Osteocyte (in vitro differentiated cells): ENCODE data around the gene MED23. TPM values are rescaled to one million over a fixed set of nuclear protein-coding genes. Genes with fewer than 3 reads are reported as not detected.
"Not testable (repeated sequence)": the region's sequence is repeated elsewhere in the genome, so short reads cannot be mapped to it uniquely, and the experiment has no call there.

Source experiments
- DNase-seq: peaks from one replicate; pipeline ENCODE4 v3.0.0; 2021; ENCODE audit warnings: mixed read lengths; ENCODE audit not compliant: unreplicated experiment; ENCODE audit errors: extremely low spot score
- H3K27ac Mint-ChIP-seq: one replicate; pipeline ENCODE4 v1.8.0; 2021; ENCODE audit warnings: mild to moderate bottlenecking, mixed read lengths; ENCODE audit not compliant: unreplicated experiment
- H3K27me3 Mint-ChIP-seq: one replicate; pipeline ENCODE4 v1.8.0; 2021; ENCODE audit warnings: mixed read lengths; ENCODE audit not compliant: unreplicated experiment
- H3K36me3 Mint-ChIP-seq: one replicate; pipeline ENCODE4 v1.8.0; 2021; ENCODE audit warnings: mixed read lengths; ENCODE audit not compliant: unreplicated experiment
- H3K4me1 Mint-ChIP-seq: one replicate; pipeline ENCODE4 v1.8.0; 2021; ENCODE audit warnings: mixed read lengths; ENCODE audit not compliant: unreplicated experiment
- H3K4me3 Mint-ChIP-seq: one replicate; pipeline ENCODE4 v1.8.0; 2021; ENCODE audit warnings: mild to moderate bottlenecking, moderate library complexity, mixed read lengths; ENCODE audit not compliant: unreplicated experiment
- H3K9me3 Mint-ChIP-seq: one replicate; pipeline ENCODE4 v1.8.0; 2021; ENCODE audit warnings: mixed read lengths; ENCODE audit not compliant: unreplicated experiment
- total RNA-seq: library from RNA; stranded (reverse); gene quantifications from 2 replicates; pipeline ENCODE4 v1.2.1, GENCODE V29; 2021
- TF ChIP-seq, protein P1 (sequence below): fragments of 200-600 bp; sonication (generic); IDR thresholded peaks from 2 replicates; pipeline ENCODE4 v1.5.0; 2021; ENCODE audit warnings: antibody characterized with exemption, mild to moderate bottlenecking, moderate library complexity

Gene MED23
- total RNA-seq, 1 donor from 2014 or later, result 33.3 TPM

DNA sequence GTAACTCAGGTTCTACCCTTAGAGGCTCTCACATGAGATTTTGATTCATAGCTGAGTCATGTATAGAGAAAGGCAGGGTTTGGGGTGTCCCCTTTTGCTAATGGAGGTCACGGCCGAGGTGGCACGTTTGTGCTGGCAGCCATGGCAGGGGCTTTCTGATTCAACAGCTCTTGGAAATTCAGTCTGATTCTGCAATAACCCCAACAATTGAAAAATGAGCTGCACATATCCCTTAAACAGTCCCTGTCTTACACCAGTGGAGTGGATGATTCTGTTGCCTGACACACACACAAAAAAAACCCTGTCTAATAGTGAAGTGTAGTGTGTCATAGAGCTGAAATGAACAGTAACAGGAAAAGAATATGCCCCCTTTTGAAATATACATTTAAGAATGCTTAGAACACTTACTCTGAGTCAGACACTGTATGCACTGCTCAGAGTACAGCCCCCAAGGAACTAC lies 95.4 kb downstream of the MED23 start:
- Mint-ChIP-seq H3K4me1 (no peaks in the 10 kb centered on the region), H3K36me3 (no peaks in the 10 kb centered on the region), H3K9me3 (no peaks in the 10 kb centered on the region), H3K4me3 (no peak overlapping the region), H3K27me3 (peaks cover 39% of the 10 kb centered on the region), H3K27ac (no peak overlapping the region)
- no peak for DNase-seq
- TF ChIP-seq, protein P1, sequence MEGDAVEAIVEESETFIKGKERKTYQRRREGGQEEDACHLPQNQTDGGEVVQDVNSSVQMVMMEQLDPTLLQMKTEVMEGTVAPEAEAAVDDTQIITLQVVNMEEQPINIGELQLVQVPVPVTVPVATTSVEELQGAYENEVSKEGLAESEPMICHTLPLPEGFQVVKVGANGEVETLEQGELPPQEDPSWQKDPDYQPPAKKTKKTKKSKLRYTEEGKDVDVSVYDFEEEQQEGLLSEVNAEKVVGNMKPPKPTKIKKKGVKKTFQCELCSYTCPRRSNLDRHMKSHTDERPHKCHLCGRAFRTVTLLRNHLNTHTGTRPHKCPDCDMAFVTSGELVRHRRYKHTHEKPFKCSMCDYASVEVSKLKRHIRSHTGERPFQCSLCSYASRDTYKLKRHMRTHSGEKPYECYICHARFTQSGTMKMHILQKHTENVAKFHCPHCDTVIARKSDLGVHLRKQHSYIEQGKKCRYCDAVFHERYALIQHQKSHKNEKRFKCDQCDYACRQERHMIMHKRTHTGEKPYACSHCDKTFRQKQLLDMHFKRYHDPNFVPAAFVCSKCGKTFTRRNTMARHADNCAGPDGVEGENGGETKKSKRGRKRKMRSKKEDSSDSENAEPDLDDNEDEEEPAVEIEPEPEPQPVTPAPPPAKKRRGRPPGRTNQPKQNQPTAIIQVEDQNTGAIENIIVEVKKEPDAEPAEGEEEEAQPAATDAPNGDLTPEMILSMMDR, result no peak

DNA sequence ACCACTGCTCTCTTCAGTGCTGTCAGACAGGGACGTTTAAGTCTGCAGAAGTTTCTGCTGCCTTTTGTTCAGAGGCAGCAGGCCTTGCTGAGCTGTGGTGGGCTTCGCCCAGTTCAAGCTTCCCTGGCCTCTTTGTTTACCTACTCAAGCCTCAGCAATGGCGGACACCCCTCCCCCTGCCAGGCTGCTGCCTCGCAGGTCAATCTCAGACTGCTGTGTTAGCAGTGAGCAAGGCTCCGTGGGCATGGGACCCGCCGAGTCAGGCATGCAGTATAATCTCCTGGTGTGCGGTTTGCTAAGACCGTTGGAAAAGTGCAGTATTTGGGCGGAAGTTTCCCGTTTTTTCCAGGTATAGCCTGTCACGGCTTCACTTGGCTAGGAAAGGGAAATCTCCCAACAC lies 96.4 kb downstream of the MED23 start:
- not testable (repeated sequence) for H3K36me3 Mint-ChIP-seq, H3K9me3 Mint-ChIP-seq, H3K4me1 Mint-ChIP-seq, DNase-seq, H3K27ac Mint-ChIP-seq, H3K4me3 Mint-ChIP-seq
- H3K27me3 Mint-ChIP-seq, result peaks cover 44% of the 10 kb centered on the region

DNA sequence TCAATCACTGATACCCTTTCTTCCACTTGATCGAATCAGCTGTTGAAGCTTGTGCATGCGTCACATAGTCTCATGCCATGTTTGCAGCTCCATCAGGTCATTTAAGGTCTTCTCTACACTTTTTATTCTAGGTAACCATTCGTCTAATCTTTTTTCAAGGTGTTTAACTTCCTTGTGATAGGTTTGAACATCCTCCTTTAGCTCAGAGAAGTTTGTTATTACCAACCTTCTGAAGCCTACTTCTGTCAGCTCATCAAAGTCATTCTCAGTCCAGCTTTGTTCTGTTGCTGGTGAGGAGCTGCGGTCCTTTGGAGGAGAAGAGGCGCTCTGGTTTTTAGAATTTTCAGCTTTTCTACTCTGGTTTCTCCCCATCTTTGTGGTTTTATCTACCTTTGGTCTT lies 97.1 kb downstream of the MED23 start:
- not testable (repeated sequence) for H3K4me3 Mint-ChIP-seq, H3K9me3 Mint-ChIP-seq, H3K36me3 Mint-ChIP-seq, H3K4me1 Mint-ChIP-seq, DNase-seq, H3K27ac Mint-ChIP-seq
- peaks cover 44% of the 10 kb centered on the region for H3K27me3 Mint-ChIP-seq

DNA sequence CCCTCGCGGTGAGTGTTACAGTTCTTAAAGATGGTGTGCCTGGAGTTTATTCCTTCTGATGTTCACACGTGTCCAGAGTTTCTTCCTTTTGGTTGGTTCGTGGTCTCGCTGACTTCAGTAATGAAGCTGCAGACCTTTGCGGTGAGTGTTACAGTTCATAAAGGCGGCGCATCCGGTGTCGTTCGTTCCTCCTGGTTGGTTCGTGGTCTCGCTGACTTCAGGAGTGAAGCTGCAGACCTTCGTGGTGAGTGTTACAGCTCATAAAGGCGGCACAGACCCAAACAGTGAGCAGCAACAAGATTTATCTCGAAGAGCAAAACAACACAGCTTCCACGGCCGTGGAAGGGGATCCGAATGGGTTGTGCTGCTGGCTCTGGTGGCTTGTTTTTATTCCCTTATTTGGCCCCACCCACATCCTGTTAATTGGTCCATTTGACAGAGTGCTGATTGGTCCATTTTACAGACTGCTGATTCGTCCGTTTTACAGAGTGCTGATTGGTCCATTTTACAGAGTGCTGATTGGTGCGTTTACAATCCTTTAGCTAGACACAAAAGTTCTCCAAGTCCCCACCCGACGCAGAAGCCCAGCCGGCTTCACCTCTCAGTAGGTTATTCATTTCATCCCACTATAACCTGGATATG lies 103.2 kb downstream of the MED23 start:
- no peak for DNase-seq
- no peaks in the 10 kb centered on the region for H3K4me1 Mint-ChIP-seq
- TF ChIP-seq, protein P1, result no peak
- H3K36me3 Mint-ChIP-seq, result no peaks in the 10 kb centered on the region
- no peak overlapping the region for H3K4me3 Mint-ChIP-seq
- peaks cover 41% of the 10 kb centered on the region for H3K27me3 Mint-ChIP-seq
- no peaks in the 10 kb centered on the region for H3K9me3 Mint-ChIP-seq
- H3K27ac Mint-ChIP-seq, result no peak overlapping the region

DNA sequence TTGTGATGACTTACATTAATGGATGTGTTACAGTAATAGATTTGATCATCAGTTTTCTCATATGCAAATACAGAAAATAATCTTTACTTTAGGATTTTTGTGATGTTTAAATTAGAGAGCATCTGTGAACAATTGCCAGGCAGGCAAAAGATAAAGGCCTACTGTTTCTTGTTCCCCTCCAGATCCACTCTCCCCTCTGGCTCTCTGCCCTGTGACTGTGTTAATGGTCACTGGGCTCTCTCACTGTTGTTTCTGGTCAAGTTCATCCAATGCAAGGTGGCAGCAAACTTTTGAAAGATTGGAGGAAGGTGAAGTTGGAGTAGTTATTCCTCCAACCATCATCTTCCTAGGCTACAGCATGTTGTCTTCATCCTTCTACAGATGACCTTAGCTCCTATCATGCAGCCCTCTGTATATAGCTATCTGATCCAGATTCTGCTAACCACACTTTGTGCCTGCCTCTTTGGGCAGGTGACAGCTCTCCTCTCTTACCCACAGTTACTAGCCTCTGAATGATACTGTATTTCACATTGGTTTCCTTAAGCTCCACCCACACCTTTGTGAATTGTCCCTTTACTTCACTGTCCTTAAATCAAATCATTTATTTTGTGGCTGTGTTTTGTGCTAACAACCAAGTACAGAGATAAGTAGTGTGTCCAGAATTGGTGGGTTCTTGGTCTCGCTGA lies 103.9 kb downstream of the MED23 start:
- TF ChIP-seq, protein P1, result no peak
- no peak for DNase-seq
- Mint-ChIP-seq H3K27ac (no peak overlapping the region), H3K27me3 (peaks cover 38% of the 10 kb centered on the region), H3K4me1 (no peaks in the 10 kb centered on the region), H3K9me3 (no peaks in the 10 kb centered on the region), H3K36me3 (no peaks in the 10 kb centered on the region), H3K4me3 (no peak overlapping the region)

Other genes starting within 250 kb of the MED23 start
- not detected in 2 replicates for gene ARG1, start 55.0 kb downstream of the MED23 start, total RNA-seq
- not detected in 2 replicates for gene ENPP3, start 9.1 kb upstream of the MED23 start, total RNA-seq
- gene OR2A4, start 73.2 kb upstream of the MED23 start, total RNA-seq, result not detected in 2 replicates
- not detected in 2 replicates for gene CTAGE9, start 82.8 kb upstream of the MED23 start, total RNA-seq
- 21.1 and 22.4 TPM in 2 replicates for gene ENPP1, start 179.8 kb upstream of the MED23 start, total RNA-seq